Karpas-422 (cell line): ENCODE results near the gene PDE11A. TPM values are rescaled to one million over a fixed set of nuclear protein-coding genes. Genes with fewer than 3 reads are reported as not detected.

Experiments used
- DNase-seq: peaks from one replicate; pipeline ENCODE4 v3.0.0-alpha.2; 2015
- H2AFZ ChIP-seq: fragments of 200-600 bp; sonication (generic); 2 replicates; pipeline ENCODE4 v1.6.1; 2014; ENCODE audit warnings: antibody characterized with exemption, low read length, mixed read lengths
- H3K27ac ChIP-seq: fragments of 200-600 bp; sonication (generic); 2 replicates; pipeline ENCODE4 v1.5.1; 2014; ENCODE audit warnings: mild to moderate bottlenecking, low read length, moderate library complexity
- H3K27me3 ChIP-seq: fragments of 200-600 bp; sonication (generic); 2 replicates; pipeline ENCODE4 v1.6.1; 2014; ENCODE audit warnings: low read length, mixed read lengths
- H3K36me3 ChIP-seq: fragments of 200-600 bp; sonication (generic); 2 replicates; pipeline ENCODE4 v1.6.1; 2014; ENCODE audit warnings: low read length, mixed read lengths; ENCODE audit not compliant: insufficient read depth
- H3K4me1 ChIP-seq: fragments of 200-600 bp; sonication (generic); 2 replicates; pipeline ENCODE4 v1.6.1; 2014; ENCODE audit warnings: mild to moderate bottlenecking, low read length, mixed read lengths
- H3K4me2 ChIP-seq: fragments of 200-600 bp; sonication (generic); 2 replicates; pipeline ENCODE4 v1.6.1; 2014; ENCODE audit warnings: low read length, low read depth, mild to moderate bottlenecking; ENCODE audit not compliant: poor library complexity, severe bottlenecking
- H3K4me3 ChIP-seq: fragments of 200-600 bp; sonication (generic); 2 replicates; pipeline ENCODE4 v1.5.1; 2014; ENCODE audit warnings: mild to moderate bottlenecking, antibody characterized with exemption, low read length, mixed read lengths
- H3K79me2 ChIP-seq: fragments of 200-600 bp; sonication (generic); 2 replicates; pipeline ENCODE4 v1.6.1; 2014; ENCODE audit warnings: mild to moderate bottlenecking, low read length, mixed read lengths
- H3K9ac ChIP-seq: fragments of 200-600 bp; sonication (generic); 2 replicates; pipeline ENCODE4 v1.6.0; 2014; ENCODE audit warnings: low read length
- H3K9me2 ChIP-seq: fragments of 200-600 bp; sonication (generic), shearing (Covaris generic); replicated peaks from 2 replicates; pipeline ENCODE4 v1.6.0; 2014; ENCODE audit warnings: mild to moderate bottlenecking, low read length, moderate library complexity; ENCODE audit not compliant: insufficient read depth
- H3K9me3 ChIP-seq: fragments of 300-700, 200-600 bp; sonication (generic); 2 replicates; pipeline ENCODE4 v1.6.1; 2014; ENCODE audit warnings: low read length, mixed read lengths
- H4K20me1 ChIP-seq: fragments of 200-600 bp; sonication (generic); 2 replicates; pipeline ENCODE4 v1.6.1; 2014; ENCODE audit warnings: mild to moderate bottlenecking, antibody characterized with exemption, low read length, low read depth; ENCODE audit not compliant: insufficient read depth
- total RNA-seq: library from RNA; depleted of rRNA; stranded (reverse); fragments of >200 nt; shearing (Covaris generic); gene quantifications from 2 replicates; pipeline ENCODE4 v1.2.3, GENCODE V29; 2014; ENCODE audit warnings: low replicate concordance

The PDE11A gene
- total RNA-seq, 1 experiment from 2014 or later: 0.52 TPM

GRCh38 chr2:177618255-177619253, 454.0 kb downstream of the PDE11A start:
- Histone ChIP-seq H3K36me3 (no peaks in the 10 kb centered on the region), H3K27ac (peak overlapping the region; percentile 61), H3K27me3 (no peaks in the 10 kb centered on the region), H3K4me3 (peak overlapping the region; percentile 71), H3K9me3 (no peaks in the 10 kb centered on the region), H4K20me1 (no peaks in the 10 kb centered on the region), H3K9ac (peak overlapping the region; percentile 81), H3K9me2 (no peaks in the 10 kb centered on the region), H3K4me2 (peak overlapping the region; percentile 85), H2AFZ (peak overlapping the region; percentile 97), H3K79me2 (no peaks in the 10 kb centered on the region), H3K4me1 (peaks cover 20% of the 10 kb centered on the region)
- peak; percentile 96 for DNase-seq

DNA sequence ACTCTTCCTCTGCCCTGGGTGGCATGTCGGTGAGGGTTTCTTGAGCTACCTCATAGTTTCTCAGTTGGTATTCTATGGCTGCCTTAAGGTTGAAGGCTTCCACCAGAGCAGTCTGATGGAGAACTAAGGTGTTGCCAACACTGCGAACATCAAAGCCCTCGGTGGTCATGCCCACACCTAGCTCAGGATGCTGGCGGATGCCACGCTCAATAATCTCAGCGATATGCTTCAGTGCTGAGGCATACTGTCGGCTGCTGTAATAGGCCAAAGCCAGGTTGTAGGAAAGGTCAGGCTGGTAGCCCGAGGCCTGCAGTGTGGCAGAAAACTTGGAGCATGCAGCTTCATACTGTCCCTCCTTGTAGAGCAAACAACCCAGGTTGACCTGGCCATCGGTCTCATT, 454.7 kb downstream of the PDE11A start:
- peak overlapping the region; percentile 81 for H3K9ac ChIP-seq
- peak overlapping the region; percentile 71 for H3K4me3 ChIP-seq
- H3K27me3 ChIP-seq: no peaks in the 10 kb centered on the region
- no peaks in the 10 kb centered on the region for H3K36me3 ChIP-seq
- no peak overlapping the region for H3K27ac ChIP-seq
- DNase-seq: no peak
- H3K4me1 ChIP-seq: peaks cover 20% of the 10 kb centered on the region
- H3K4me2 ChIP-seq: peak overlapping the region; percentile 85
- no peak overlapping the region for H2AFZ ChIP-seq
- H4K20me1 ChIP-seq: no peaks in the 10 kb centered on the region
- no peaks in the 10 kb centered on the region for H3K9me3 ChIP-seq
- H3K79me2 ChIP-seq: no peaks in the 10 kb centered on the region
- no peaks in the 10 kb centered on the region for H3K9me2 ChIP-seq

DNA sequence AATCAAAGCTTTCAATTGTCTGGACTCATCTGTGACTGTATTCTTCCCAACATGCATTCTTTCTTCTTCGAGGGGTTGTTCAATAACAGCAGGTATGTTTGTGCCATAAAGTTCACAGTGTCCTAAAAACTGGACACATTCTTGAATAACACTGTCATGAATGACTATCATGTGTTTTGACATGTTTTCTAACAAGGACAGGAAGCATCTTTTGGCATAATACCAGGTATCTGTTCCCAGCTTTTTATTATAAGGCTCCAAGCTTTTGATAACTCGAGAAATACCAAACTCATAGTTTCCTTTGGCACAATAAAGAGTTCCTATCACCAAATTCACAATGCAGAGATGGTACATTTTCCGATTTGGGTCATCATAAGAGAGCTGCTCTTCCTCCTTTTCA, 455.8 kb downstream of the PDE11A start:
- Histone ChIP-seq H3K36me3 (no peaks in the 10 kb centered on the region), H3K4me1 (peaks cover 13% of the 10 kb centered on the region), H3K79me2 (no peaks in the 10 kb centered on the region), H3K4me2 (no peak overlapping the region), H3K9me2 (no peaks in the 10 kb centered on the region), H3K27me3 (no peaks in the 10 kb centered on the region), H3K27ac (no peak overlapping the region), H3K9ac (no peak overlapping the region), H3K4me3 (no peak overlapping the region), H3K9me3 (no peaks in the 10 kb centered on the region), H2AFZ (no peak overlapping the region), H4K20me1 (no peaks in the 10 kb centered on the region)
- DNase-seq: no peak

- no peak overlapping the region for H3K4me2 ChIP-seq
- peaks cover 13% of the 10 kb centered on the region for H3K4me1 ChIP-seq
Observed at GRCh38 chr2:177616066-177616465, 456.5 kb downstream of the PDE11A start.

GRCh38 chr2:177612659-177613058, 459.9 kb downstream of the PDE11A start:
- H3K27me3 ChIP-seq: no peaks in the 10 kb centered on the region
- H3K4me2 ChIP-seq: no peak overlapping the region
- H3K4me3 ChIP-seq: no peak overlapping the region
- no peak overlapping the region for H3K9ac ChIP-seq
- H3K36me3 ChIP-seq: no peaks in the 10 kb centered on the region
- no peaks in the 10 kb centered on the region for H3K9me2 ChIP-seq
- H2AFZ ChIP-seq: no peak overlapping the region
- no peak overlapping the region for H3K27ac ChIP-seq
- H3K4me1 ChIP-seq: peaks cover 3% of the 10 kb centered on the region; the same call in 1 of the 2 replicates
- H3K79me2 ChIP-seq: no peaks in the 10 kb centered on the region
- H4K20me1 ChIP-seq: no peaks in the 10 kb centered on the region
- DNase-seq: no peak
- no peaks in the 10 kb centered on the region for H3K9me3 ChIP-seq

More at GRCh38 chr2:177616066-177616465, 456.5 kb downstream of the PDE11A start:
- H3K9ac ChIP-seq: no peak overlapping the region
- H3K9me3 ChIP-seq: no peaks in the 10 kb centered on the region
- DNase-seq: no peak
- H2AFZ ChIP-seq: no peak overlapping the region
- H3K27me3 ChIP-seq: no peaks in the 10 kb centered on the region
- H3K4me3 ChIP-seq: no peak overlapping the region
- no peaks in the 10 kb centered on the region for H3K9me2 ChIP-seq
- no peaks in the 10 kb centered on the region for H3K36me3 ChIP-seq
- H3K27ac ChIP-seq: no peak overlapping the region
- no peaks in the 10 kb centered on the region for H3K79me2 ChIP-seq
- H4K20me1 ChIP-seq: no peaks in the 10 kb centered on the region

- Histone ChIP-seq H3K9me2 (no peaks in the 10 kb centered on the region), H3K79me2 (no peaks in the 10 kb centered on the region), H3K4me1 (peaks cover 3% of the 10 kb centered on the region; the same call in 1 of the 2 replicates), H3K4me3 (no peak overlapping the region), H3K4me2 (no peak overlapping the region), H3K27ac (no peak overlapping the region), H2AFZ (no peak overlapping the region), H3K27me3 (no peaks in the 10 kb centered on the region), H3K36me3 (no peaks in the 10 kb centered on the region), H4K20me1 (no peaks in the 10 kb centered on the region), H3K9ac (no peak overlapping the region), H3K9me3 (no peaks in the 10 kb centered on the region)
- DNase-seq: no peak
Observed at GRCh38 chr2:177611310-177611886, 461.2 kb downstream of the PDE11A start.

- no peak for DNase-seq
- Histone ChIP-seq H3K27ac (no peak overlapping the region), H3K4me2 (no peak overlapping the region), H3K27me3 (no peaks in the 10 kb centered on the region), H2AFZ (no peak overlapping the region), H3K9me2 (no peaks in the 10 kb centered on the region), H3K79me2 (no peaks in the 10 kb centered on the region), H4K20me1 (no peaks in the 10 kb centered on the region), H3K9ac (no peak overlapping the region), H3K4me3 (no peak overlapping the region), H3K9me3 (no peaks in the 10 kb centered on the region), H3K36me3 (no peaks in the 10 kb centered on the region), H3K4me1 (no peaks in the 10 kb centered on the region)
Observed at GRCh38 chr2:177610813-177611212, 461.8 kb downstream of the PDE11A start.

DNA sequence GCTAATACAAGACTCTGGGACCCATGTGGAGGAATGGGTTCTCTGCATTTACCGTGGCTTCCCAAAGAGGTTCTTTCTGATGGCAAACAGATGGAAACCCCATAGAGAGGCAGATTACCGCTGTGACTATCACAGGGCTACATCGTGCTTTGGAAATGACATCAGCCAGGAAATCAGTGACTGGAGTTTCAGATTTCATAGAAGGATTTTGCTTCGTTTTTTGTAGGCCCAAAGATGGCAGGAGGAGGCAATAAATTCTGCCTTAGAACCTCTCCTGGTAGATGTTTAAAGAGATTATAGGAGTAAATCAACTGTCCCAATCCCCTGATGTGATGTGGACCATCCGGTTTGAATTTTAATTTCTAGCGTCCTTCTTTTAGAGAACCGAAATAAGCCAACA, 465.9 kb downstream of the PDE11A start:
- no peak overlapping the region for H3K4me2 ChIP-seq
- H3K9me2 ChIP-seq: no peaks in the 10 kb centered on the region

More for the DNA sequence above, 465.9 kb downstream of the PDE11A start:
- no peaks in the 10 kb centered on the region for H4K20me1 ChIP-seq
- no peaks in the 10 kb centered on the region for H3K27me3 ChIP-seq
- H3K36me3 ChIP-seq: no peaks in the 10 kb centered on the region
- H2AFZ ChIP-seq: no peak overlapping the region
- no peaks in the 10 kb centered on the region for H3K9me3 ChIP-seq
- H3K27ac ChIP-seq: no peak overlapping the region
- no peak overlapping the region for H3K9ac ChIP-seq
- H3K4me3 ChIP-seq: no peak overlapping the region
- no peaks in the 10 kb centered on the region for H3K79me2 ChIP-seq
- DNase-seq: no peak
- H3K4me1 ChIP-seq: no peaks in the 10 kb centered on the region
